WTC11 (cell line): ENCODE measurements around the gene SEMA3F.

ENCODE experiments used
- CREB1 ChIP-seq: sonication (generic); formaldehyde crosslinking; IDR thresholded peaks from 2 replicates; pipeline ENCODE4 v1.8.0; 2023; ENCODE audit warnings: mild to moderate bottlenecking, missing genetic modification reagents
- TEAD4 ChIP-seq: sonication (generic); formaldehyde crosslinking; IDR thresholded peaks from 2 replicates; pipeline ENCODE4 v1.8.0; 2022; ENCODE audit warnings: mild to moderate bottlenecking, missing genetic modification reagents
- ZBTB21 ChIP-seq: sonication (generic); formaldehyde crosslinking; IDR thresholded peaks from 2 replicates; pipeline ENCODE4 v1.8.1; 2023; ENCODE audit warnings: mild to moderate bottlenecking, missing genetic modification reagents, borderline replicate concordance
- ZNF232 ChIP-seq: sonication (generic); formaldehyde crosslinking; IDR thresholded peaks from 2 replicates; pipeline ENCODE4 v1.8.0; 2022; ENCODE audit warnings: mild to moderate bottlenecking, missing genetic modification reagents
- TF ChIP-seq, protein P1 (sequence below): sonication (generic); formaldehyde crosslinking; IDR thresholded peaks from 2 replicates; pipeline ENCODE4 v1.8.1; 2022; ENCODE audit warnings: low read depth, missing genetic modification reagents, borderline replicate concordance
- TF ChIP-seq, protein P2 (sequence below): fragments of 200-600 bp; IDR thresholded peaks from 2 replicates; pipeline ENCODE4 v1.8.0; 2022; ENCODE audit warnings: antibody characterized with exemption
- TF ChIP-seq, protein P3 (sequence below): sonication (generic); formaldehyde crosslinking; IDR thresholded peaks from 2 replicates; pipeline ENCODE4 v1.8.1; 2023; ENCODE audit warnings: mild to moderate bottlenecking, missing genetic modification reagents, moderate library complexity
- TF ChIP-seq, protein P4 (sequence below): sonication (generic); formaldehyde crosslinking; IDR thresholded peaks from 2 replicates; pipeline ENCODE4 v1.8.0; 2022; ENCODE audit warnings: mild to moderate bottlenecking, missing genetic modification reagents

DNA sequence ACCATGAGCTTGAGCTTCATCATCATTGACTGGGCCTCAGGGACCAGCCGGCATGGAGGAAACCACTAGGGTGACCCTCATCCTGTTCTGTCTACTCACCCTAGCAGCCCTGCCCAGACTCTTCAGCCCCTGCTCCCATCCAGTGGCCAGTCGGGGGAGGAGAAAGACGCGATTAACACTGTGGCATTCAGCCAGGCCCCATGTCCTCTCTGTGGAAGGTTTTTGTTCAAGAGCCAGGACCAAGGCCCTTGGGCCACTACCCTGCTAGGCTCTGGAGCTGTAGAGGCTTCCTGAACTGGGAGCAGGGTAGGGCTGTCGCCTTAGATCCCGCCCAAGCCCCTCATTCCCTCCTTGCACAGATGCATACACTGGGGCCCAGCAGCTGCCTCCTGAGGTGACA is 65.0 kb downstream of the SEMA3F start:
- TF ChIP-seq ZNF232 (CRISPR knock-in tag) (no peak), ZBTB21 (CRISPR knock-in tag) (no peak), TEAD4 (CRISPR knock-in tag) (no peak), CREB1 (CRISPR knock-in tag) (no peak)
- TF ChIP-seq, protein P1, sequence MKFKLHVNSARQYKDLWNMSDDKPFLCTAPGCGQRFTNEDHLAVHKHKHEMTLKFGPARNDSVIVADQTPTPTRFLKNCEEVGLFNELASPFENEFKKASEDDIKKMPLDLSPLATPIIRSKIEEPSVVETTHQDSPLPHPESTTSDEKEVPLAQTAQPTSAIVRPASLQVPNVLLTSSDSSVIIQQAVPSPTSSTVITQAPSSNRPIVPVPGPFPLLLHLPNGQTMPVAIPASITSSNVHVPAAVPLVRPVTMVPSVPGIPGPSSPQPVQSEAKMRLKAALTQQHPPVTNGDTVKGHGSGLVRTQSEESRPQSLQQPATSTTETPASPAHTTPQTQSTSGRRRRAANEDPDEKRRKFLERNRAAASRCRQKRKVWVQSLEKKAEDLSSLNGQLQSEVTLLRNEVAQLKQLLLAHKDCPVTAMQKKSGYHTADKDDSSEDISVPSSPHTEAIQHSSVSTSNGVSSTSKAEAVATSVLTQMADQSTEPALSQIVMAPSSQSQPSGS, result no peak
- TF ChIP-seq, protein P2, sequence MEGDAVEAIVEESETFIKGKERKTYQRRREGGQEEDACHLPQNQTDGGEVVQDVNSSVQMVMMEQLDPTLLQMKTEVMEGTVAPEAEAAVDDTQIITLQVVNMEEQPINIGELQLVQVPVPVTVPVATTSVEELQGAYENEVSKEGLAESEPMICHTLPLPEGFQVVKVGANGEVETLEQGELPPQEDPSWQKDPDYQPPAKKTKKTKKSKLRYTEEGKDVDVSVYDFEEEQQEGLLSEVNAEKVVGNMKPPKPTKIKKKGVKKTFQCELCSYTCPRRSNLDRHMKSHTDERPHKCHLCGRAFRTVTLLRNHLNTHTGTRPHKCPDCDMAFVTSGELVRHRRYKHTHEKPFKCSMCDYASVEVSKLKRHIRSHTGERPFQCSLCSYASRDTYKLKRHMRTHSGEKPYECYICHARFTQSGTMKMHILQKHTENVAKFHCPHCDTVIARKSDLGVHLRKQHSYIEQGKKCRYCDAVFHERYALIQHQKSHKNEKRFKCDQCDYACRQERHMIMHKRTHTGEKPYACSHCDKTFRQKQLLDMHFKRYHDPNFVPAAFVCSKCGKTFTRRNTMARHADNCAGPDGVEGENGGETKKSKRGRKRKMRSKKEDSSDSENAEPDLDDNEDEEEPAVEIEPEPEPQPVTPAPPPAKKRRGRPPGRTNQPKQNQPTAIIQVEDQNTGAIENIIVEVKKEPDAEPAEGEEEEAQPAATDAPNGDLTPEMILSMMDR, result no peak
- TF ChIP-seq, protein P3, sequence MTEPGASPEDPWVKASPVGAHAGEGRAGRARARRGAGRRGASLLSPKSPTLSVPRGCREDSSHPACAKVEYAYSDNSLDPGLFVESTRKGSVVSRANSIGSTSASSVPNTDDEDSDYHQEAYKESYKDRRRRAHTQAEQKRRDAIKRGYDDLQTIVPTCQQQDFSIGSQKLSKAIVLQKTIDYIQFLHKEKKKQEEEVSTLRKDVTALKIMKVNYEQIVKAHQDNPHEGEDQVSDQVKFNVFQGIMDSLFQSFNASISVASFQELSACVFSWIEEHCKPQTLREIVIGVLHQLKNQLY (CRISPR knock-in tag), result no peak
- TF ChIP-seq, protein P4, sequence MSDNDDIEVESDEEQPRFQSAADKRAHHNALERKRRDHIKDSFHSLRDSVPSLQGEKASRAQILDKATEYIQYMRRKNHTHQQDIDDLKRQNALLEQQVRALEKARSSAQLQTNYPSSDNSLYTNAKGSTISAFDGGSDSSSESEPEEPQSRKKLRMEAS, result no peak
